Measurements from ENCODE around the gene KANSL2. TPM values are rescaled to one million over a fixed set of nuclear protein-coding genes. Genes with fewer than 3 reads are reported as not detected.

KANSL2 gene
- total and polyA plus RNA-seq, 2 of the 4 experiments (the other 2 are of a cell fraction), result 25.2 to 47.5 TPM

- H3K27ac ChIP-seq (ENCODE audit: insufficient read depth, low read length), result no peak overlapping the region
- no peak overlapping the region for H2BK5ac ChIP-seq (ENCODE audit: low read depth, low read length, poor library complexity, severe bottlenecking)
- H2AK5ac ChIP-seq (ENCODE audit: low read depth, low read length), result no peak overlapping the region
- no peak overlapping the region for H3K4me2 ChIP-seq (ENCODE audit: low read depth, low read length)
- no peak overlapping the region for H2AFZ ChIP-seq (replicated peaks; ENCODE audit: low read length, poor library complexity)
- H4K8ac ChIP-seq (ENCODE audit: low read depth in 2 of 2, low read length in 2 of 2), result no peak overlapping the region
- H3K9me3 ChIP-seq (ENCODE audit: control insufficient read depth, insufficient read depth, low read length), result no peaks in the 10 kb centered on the region
- no peak overlapping the region for H2BK20ac ChIP-seq (ENCODE audit: low read depth, low read length)
- no peak for ATAC-seq (ENCODE audit: low read depth)
- DNase-seq, result no peak
- WGBS, 2 experiments (ENCODE audit: extremely low coverage in 2 of 2, insufficient read length in 1 of 2), result 100% methylated on average over 2 of the region's 6 CpGs; no CpG with 5 or more reads in 1 of the 2 experiments
- H4K5ac ChIP-seq (ENCODE audit: low read depth, low read length), result no peak overlapping the region
- H3K4me1 ChIP-seq (ENCODE audit: control insufficient read depth, insufficient read depth, low read length), result 0 out of 2 replicates have a peak, but pooled peaks cover 2% of the 10 kb centered on the region
- no peak overlapping the region for H3K18ac ChIP-seq (ENCODE audit: low read depth, low read length)
- no peak overlapping the region for H2BK120ac ChIP-seq (ENCODE audit: low read depth, low read length)
- intact Hi-C loops (cut with micrococcal nuclease) (no loop called here), dilution Hi-C loops (cut with HindIII; ENCODE audit: low sequenced_read_pairs, unreplicated experiment) (no loop called here), in situ Hi-C loops (cut with MboI; ENCODE audit: low sequenced_read_pairs) (no loop called here)
- CTCF ChIA-PET, result interaction anchor here (1.2 kb wide), 1 partner anchor 11 kb away, joined by 3 read pairs; no protein-coding TSS in a partner anchor
- H2AK9ac ChIP-seq (replicated peaks; ENCODE audit: low read depth, low read length, poor library complexity), result no peak overlapping the region
- no peak overlapping the region for H3K56ac ChIP-seq (ENCODE audit: extremely low read depth, insufficient read depth, low read length)
- H3K9ac ChIP-seq (ENCODE audit: low read depth, low read length), result no peak overlapping the region
- POLR2A ChIA-PET (ENCODE audit: unreplicated experiment), result no interaction called here
- H3K9me1 ChIP-seq (ENCODE audit: insufficient read depth, low read length), result 0 out of 2 replicates have a peak, but pooled peaks cover 2% of the 10 kb centered on the region
- peaks cover 44% of the 10 kb centered on the region for H3K36me3 ChIP-seq (ENCODE audit: control insufficient read depth, insufficient read depth, low read length)
- BruUV-seq (replicated peaks), result no TSS peak
- H3K27me3 ChIP-seq (ENCODE audit: control insufficient read depth, insufficient read depth, low read length), result no peaks in the 10 kb centered on the region
- TF ChIP-seq BHLHE40 (IDR thresholded peaks at IDR 0.05; ENCODE audit: low read depth, low read length) (no peak), NFE2L2 (IDR thresholded peaks at IDR 0.05; ENCODE audit: low read depth, low read length) (no peak), POLR2A (IDR thresholded peaks at IDR 0.05; ENCODE audit: low read depth, low read length) (no peak), MXI1 (IDR thresholded peaks at IDR 0.05; ENCODE audit: borderline replicate concordance, low read depth, low read length) (no peak), SMC3 (IDR thresholded peaks at IDR 0.05; ENCODE audit: low read depth, low read length) (no peak)
- no peaks in the 10 kb centered on the region for H4K20me1 ChIP-seq (ENCODE audit: insufficient read depth, low read length)
- H3K79me1 ChIP-seq (ENCODE audit: low read depth in 1 of 2, low read length in 2 of 2), result peaks cover 32 to 42% of the 10 kb centered on the region in 2 experiments
- H3K4me3 ChIP-seq (ENCODE audit: insufficient read depth, low read depth, low read length), result no peak overlapping the region
- no peak overlapping the region for H3K14ac ChIP-seq (replicated peaks; ENCODE audit: low read depth, low read length)
- no peak overlapping the region for H3K23ac ChIP-seq (ENCODE audit: low read depth, low read length)
- H4K91ac ChIP-seq (ENCODE audit: insufficient read depth, low read depth, low read length), result no peak overlapping the region
- H2BK15ac ChIP-seq (ENCODE audit: low read depth, low read length), result no peak overlapping the region
- no peak overlapping the region for H3K4ac ChIP-seq (ENCODE audit: low read depth, low read length)
Measured at GRCh38 chr12:48693572-48693971, 11.5 kb upstream of the KANSL2 start.

Data from IMR-90 (cell line).